Aorta (tissue), 5 donors: ENCODE results near the gene C22orf42. TPM values are rescaled to one million over a fixed set of nuclear protein-coding genes. Genes with fewer than 3 reads are reported as not detected.

Experiments used
- ATAC-seq: fragments of 200-7000 bp; cut with Tn5 transposase; one replicate; pipeline ENCODE4 v1.9.1; 2022; ENCODE audit warnings: moderate library complexity; ENCODE audit not compliant: low FRiP score
- DNase-seq, 2 donors: peaks; one replicate each; pipeline ENCODE4 v3.0.0-alpha.2; 2020
- H3K27ac ChIP-seq, 2 donors: one replicate each; pipeline ENCODE4 v1.5.1; 2013; ENCODE audit warnings: low read length in 2 of 2, mild to moderate bottlenecking in 2 of 2, moderate library complexity in 2 of 2, control low read depth in 1 of 2, inconsistent platforms in 1 of 2, low read depth in 1 of 2
- H3K27me3 ChIP-seq, 2 donors: one replicate each; pipeline ENCODE4 v1.6.1; 2013; ENCODE audit warnings: control low read depth in 1 of 2, low read length in 1 of 2, mild to moderate bottlenecking in 1 of 2, moderate library complexity in 1 of 2; ENCODE audit not compliant: insufficient read depth in 2 of 2, control insufficient read depth in 1 of 2
- H3K36me3 ChIP-seq, 2 donors: one replicate each; pipeline ENCODE4 v1.6.1; 2013; ENCODE audit warnings: control low read depth in 1 of 2, low read length in 1 of 2, mild to moderate bottlenecking in 1 of 2; ENCODE audit not compliant: insufficient read depth in 2 of 2, control insufficient read depth in 1 of 2
- H3K4me1 ChIP-seq, 2 donors: one replicate each; pipeline ENCODE4 v1.6.1; 2013; ENCODE audit warnings: low read length in 2 of 2, control low read depth in 1 of 2, mild to moderate bottlenecking in 1 of 2, moderate library complexity in 1 of 2; ENCODE audit not compliant: insufficient read depth in 2 of 2, control insufficient read depth in 1 of 2
- H3K4me3 ChIP-seq, 2 donors: one replicate each; pipeline ENCODE4 v1.5.1; 2013; ENCODE audit warnings: low read length in 2 of 2, control low read depth in 1 of 2, mild to moderate bottlenecking in 1 of 2
- H3K9me3 ChIP-seq: one replicate; pipeline ENCODE4 v1.6.1; 2013; ENCODE audit warnings: mild to moderate bottlenecking, low read length; ENCODE audit not compliant: control insufficient read depth
- WGBS, 2 donors: extraction: QIAGEN DNeasy Blood & Tissue Kit; methylation state at CpG; one replicate each; pipeline ENCODE4 v1.1.7; 2013; 5-methylcytosine and 5-hydroxymethylcytosine counted together
- intact Hi-C, 2 donors: fragments of 100-400 bp; cut with DNase I; formaldehyde crosslinking; loops; one replicate each; pipeline versions ENCODE4 v1.14.2 to v1.15.0; 2022
- long read RNA-seq, 2 donors: library from polyadenylated mRNA; unstranded; transcript quantifications; one replicate each; pipeline ENCODE4 v2.0.0, GENCODE V29; 2020 to 2021
- polyA plus RNA-seq, 2 donors: library from polyadenylated mRNA; stranded (reverse); fragments of 200-250 nt; gene quantifications; one replicate each; pipeline ENCODE4 v1.2.3, GENCODE V29; 2013
- total RNA-seq, 2 donors: library from RNA; stranded (reverse); fragmentation: NEBNext Ultra II Directional; extraction: Animal tissue kit (Norgen Biotek cat#: 25700); gene quantifications; one replicate each; pipeline ENCODE4 v1.2.1, GENCODE V29; 2021
- donor health status: healthy with polysubstance abuse.
- donor health status: Bipolar disorder and iron deficiency.
- donor health status: DM: no; HTN: no; CAD: no.
- donor health status: DM: no; HTN: no; CAD: no.
- donor health status: DM: yes; HTN: yes; CAD: no.

C22orf42 gene
- total RNA-seq, result not detected
- not detected for polyA plus RNA-seq
- long read RNA-seq, donor 1, result 0 reads
- long read RNA-seq, donor 2, result 0 reads

- no peak within 1 kb of the TSS for H3K27ac ChIP-seq
- DNase-seq (no peak), ATAC-seq (no peak)
Observed at GRCh38 chr22:32158712-32159533, at the start of gene C22orf42. Gene C22orf42, minus strand, starts transcription at chr22:32159303. Its CDS starts 88 bp downstream, at chr22:32159215.

GRCh38 chr22:32208681-32209080 lies 49.6 kb upstream of the C22orf42 start:
- Histone ChIP-seq H3K4me3 (no peak overlapping the region), H3K36me3 (no peaks in the 10 kb centered on the region), H3K9me3 (no peaks in the 10 kb centered on the region), H3K27ac (no peak overlapping the region), H3K27me3 (no peaks in the 10 kb centered on the region), H3K4me1 (no peaks in the 10 kb centered on the region)
- DNase-seq (peak in 1 of 2 donors; percentile 46), ATAC-seq (no peak)
- intact Hi-C loops, result loop anchor here in 1 of 2 donors (5.0 kb wide), 1 partner anchor 34 kb away; no protein-coding TSS in a partner anchor
- WGBS, 2 donors, result 64 to 74% methylated on average over 3 of the region's 3 CpGs

More at GRCh38 chr22:32158712-32159533, at the start of gene C22orf42:
- H3K9me3 ChIP-seq, result no peaks in the 10 kb centered on the region
- no peaks in the 10 kb centered on the region for H3K36me3 ChIP-seq
- no peaks in the 10 kb centered on the region for H3K27me3 ChIP-seq
- H3K4me3 ChIP-seq, result no peak within 1 kb of the TSS
- H3K4me1 ChIP-seq, result no peaks in the 10 kb centered on the region
- intact Hi-C loops, result no loop called here
- 69 to 73% methylated on average over 12 of the region's 12 CpGs for WGBS, 2 donors

- Histone ChIP-seq H3K27me3 (no peaks in the 10 kb centered on the region), H3K36me3 (no peaks in the 10 kb centered on the region), H3K4me3 (no peak overlapping the region), H3K9me3 (no peaks in the 10 kb centered on the region), H3K27ac (no peak overlapping the region), H3K4me1 (no peaks in the 10 kb centered on the region)
- no peak for DNase-seq
- WGBS, 2 donors, result 78 to 87% methylated on average over 4 of the region's 4 CpGs
- ATAC-seq, result no peak
- intact Hi-C loops, result loop anchor here in 1 of 2 donors (5.0 kb wide), 1 partner anchor 34 kb away; no protein-coding TSS in a partner anchor
Observed at GRCh38 chr22:32207971-32208480, 48.9 kb upstream of the C22orf42 start.

- no peak for ATAC-seq
- intact Hi-C loops, result loop anchor here in 1 of 2 donors (5.0 kb wide), 1 partner anchor 35 kb away; no protein-coding TSS in a partner anchor
Observed at GRCh38 chr22:32206774-32207758, 48.0 kb upstream of the C22orf42 start.

GRCh38 chr22:32205974-32206773 lies 47.1 kb upstream of the C22orf42 start:
- WGBS, 2 donors, result 90% methylated on average over 30 of the region's 30 CpGs
- no peak overlapping the region for H3K4me3 ChIP-seq
- DNase-seq, result no peak
- H3K4me1 ChIP-seq, result no peaks in the 10 kb centered on the region
- no peaks in the 10 kb centered on the region for H3K27me3 ChIP-seq
- no peak overlapping the region for H3K27ac ChIP-seq
- no peak for ATAC-seq
- intact Hi-C loops, result loop anchor here in 1 of 2 donors (5.0 kb wide), 1 partner anchor 36 kb away; no protein-coding TSS in a partner anchor
- H3K9me3 ChIP-seq, result no peaks in the 10 kb centered on the region
- H3K36me3 ChIP-seq, result no peaks in the 10 kb centered on the region

More at GRCh38 chr22:32206774-32207758, 48.0 kb upstream of the C22orf42 start:
- 84 to 85% methylated on average over 20 to 22 of the region's 22 CpGs for WGBS, 2 donors
- Histone ChIP-seq H3K36me3 (no peaks in the 10 kb centered on the region), H3K27me3 (no peaks in the 10 kb centered on the region), H3K4me3 (no peak overlapping the region), H3K27ac (no peak overlapping the region), H3K4me1 (no peaks in the 10 kb centered on the region), H3K9me3 (no peaks in the 10 kb centered on the region)
- no peak for DNase-seq

GRCh38 chr22:32204856-32205722 lies 46.0 kb upstream of the C22orf42 start, which contains the start of gene RFPL2:
Gene RFPL2, minus strand, starts transcription at chr22:32205073. Its CDS starts 2,622 bp downstream, at chr22:32202451.
- no peaks in the 10 kb centered on the region for H3K27me3 ChIP-seq
- H3K27ac ChIP-seq, result no peak within 1 kb of the TSS
- ATAC-seq (no peak), DNase-seq (no peak)
- no peak within 1 kb of the TSS for H3K4me3 ChIP-seq
- no peaks in the 10 kb centered on the region for H3K4me1 ChIP-seq
- H3K9me3 ChIP-seq, result no peaks in the 10 kb centered on the region
- no peaks in the 10 kb centered on the region for H3K36me3 ChIP-seq
- WGBS, 2 donors, result 64 to 79% methylated on average over 41 of the region's 41 CpGs
- intact Hi-C loops, result loop anchor here in 1 of 2 donors (5.0 kb wide), 1 partner anchor 37 kb away; no protein-coding TSS in a partner anchor
